Testis (tissue), 2 donors: ENCODE results near the gene OR2B2.

ENCODE experiments used
- CTCF ChIP-seq, 3 experiments: fragments of 450-650 bp in 2 of 3; fragments of 200-600 bp in 1 of 3; sonication (generic) in 1 of 3; IDR thresholded peaks; one replicate each; pipeline ENCODE4 v1.5.1; 2016 to 2019; ENCODE audit warnings: antibody characterized with exemption in 3 of 3, mild to moderate bottlenecking in 2 of 3, moderate library complexity in 1 of 3
- POLR2A ChIP-seq: fragments of 450-650 bp; IDR thresholded peaks from one replicate; pipeline ENCODE4 v1.6.1; 2017; ENCODE audit warnings: antibody characterized with exemption, mild to moderate bottlenecking, moderate library complexity

GRCh38 chr6:27863962-27864905 lies 48.0 kb downstream of the OR2B2 start:
- no peak for TF ChIP-seq CTCF (IDR thresholded peaks at IDR 0.05)
- TF ChIP-seq POLR2A: no peak
